ENCODE results near the gene MTM1.

MTM1 gene

GRCh38 chrX:150605603-150606002 is 37.2 kb downstream of the MTM1 start:
- DNase-seq = no peak

DNA sequence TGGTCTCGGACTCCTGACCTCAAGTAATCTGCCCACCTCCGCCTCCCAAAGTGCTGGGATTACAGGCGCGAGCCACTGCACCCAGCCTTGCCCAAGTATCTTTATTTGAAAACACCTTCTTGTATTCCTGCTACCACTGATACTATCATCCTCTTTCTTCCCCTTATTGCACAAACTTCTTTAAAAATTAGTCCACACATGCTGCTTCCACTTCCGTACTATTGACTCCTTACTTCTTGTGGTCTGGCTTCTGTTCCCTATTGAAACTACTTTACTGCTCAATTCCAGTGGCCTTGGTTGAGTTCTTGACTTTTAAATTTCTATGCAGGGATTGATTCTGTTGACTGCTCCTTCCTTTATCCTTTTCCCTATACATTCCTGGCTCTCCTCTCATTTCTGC is 38.8 kb downstream of the MTM1 start:
- DNase-seq = peak; percentile 39 to 67

- no peak for DNase-seq
Observed at GRCh38 chrX:150610043-150610442, 41.6 kb downstream of the MTM1 start.

- DNase-seq = no peak
Observed at GRCh38 chrX:150610446-150610845, 42.0 kb downstream of the MTM1 start.

DNA sequence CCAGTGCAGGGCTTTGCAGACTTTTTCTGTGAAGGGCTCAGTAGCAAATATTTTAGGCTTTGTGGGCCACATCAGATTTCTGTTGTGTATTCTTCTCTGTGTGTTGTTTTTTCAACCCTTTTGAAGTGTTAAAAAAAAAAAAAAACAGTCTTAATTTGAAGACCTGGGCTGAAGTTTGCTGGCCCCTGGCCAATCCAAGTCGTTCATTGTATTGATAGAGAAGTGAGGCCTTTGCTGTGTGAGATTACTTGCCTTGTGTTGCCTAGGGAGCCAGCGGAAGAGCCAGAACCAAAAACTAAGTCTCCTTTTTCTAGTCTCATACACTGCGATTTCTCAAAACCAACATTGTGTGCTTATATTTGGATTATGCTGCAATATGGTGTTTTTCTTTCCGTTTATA is 46.9 kb downstream of the MTM1 start:
- DNase-seq = no peak

GRCh38 chrX:150616179-150616862 is 47.9 kb downstream of the MTM1 start:
- no peak for DNase-seq

DNA sequence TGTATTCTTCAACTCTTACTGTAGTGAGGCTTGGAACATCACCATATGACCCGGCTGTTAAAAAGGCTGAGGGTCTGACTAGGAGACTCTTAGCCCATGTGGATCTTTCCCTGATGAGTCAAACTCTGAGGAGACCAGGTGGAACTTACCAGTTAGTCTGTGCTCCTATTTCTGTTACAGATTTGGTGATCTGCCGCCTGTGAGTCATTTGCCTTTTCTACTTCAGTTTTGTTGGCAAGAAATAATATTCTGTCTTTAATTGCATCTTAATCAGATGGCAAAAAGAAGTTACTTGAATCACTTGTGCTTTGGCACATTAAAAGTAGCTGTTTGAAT is 48.4 kb downstream of the MTM1 start:
- DNase-seq = no peak

GRCh38 chrX:150621652-150622051 is 53.2 kb downstream of the MTM1 start:
- DNase-seq = no peak

DNA sequence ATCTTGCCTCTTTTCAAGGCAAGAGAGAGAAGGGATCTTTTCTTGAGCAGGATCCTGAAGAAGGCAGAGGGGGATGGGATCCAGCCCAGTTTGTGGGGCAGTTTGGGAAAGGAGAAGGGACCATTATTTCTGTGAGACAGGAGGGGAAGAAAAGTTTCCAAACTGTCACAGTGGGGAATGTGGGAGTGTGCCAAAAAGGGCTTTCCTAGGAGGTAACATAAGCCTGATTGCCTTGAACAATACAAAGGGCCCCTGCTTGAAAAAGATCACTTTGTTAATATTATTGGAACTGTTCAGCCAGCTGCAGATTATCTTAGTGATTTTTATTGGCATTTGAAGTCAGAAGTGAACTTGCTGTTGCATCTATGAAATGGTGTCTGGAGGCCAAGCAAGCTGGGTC is 55.2 kb downstream of the MTM1 start:
- no peak for DNase-seq

DNA sequence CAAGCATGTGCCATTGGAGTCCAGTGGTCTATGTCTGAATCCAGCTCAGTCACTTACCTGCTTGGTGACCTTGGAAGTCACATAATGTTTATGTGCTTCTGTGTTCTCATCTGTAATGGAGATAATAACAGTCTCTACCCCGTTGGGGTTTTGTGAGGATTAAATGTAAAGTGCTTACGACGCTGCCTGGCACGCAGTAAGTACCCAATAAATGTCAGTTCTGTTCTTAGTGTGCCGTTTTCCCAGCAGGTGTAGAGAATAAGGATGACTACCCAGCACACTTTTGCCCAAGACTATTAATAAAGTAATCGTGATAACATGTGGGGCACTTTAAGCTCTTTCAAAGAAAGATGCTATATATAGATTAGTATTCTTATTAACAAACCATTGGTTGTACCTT is 56.7 kb downstream of the MTM1 start:
- DNase-seq = no peak

- no peak for DNase-seq
Observed at GRCh38 chrX:150625875-150626274, 57.5 kb downstream of the MTM1 start.

- DNase-seq = no peak
Observed at GRCh38 chrX:150627957-150628356, 59.5 kb downstream of the MTM1 start.

GRCh38 chrX:150635952-150636351 is 67.5 kb downstream of the MTM1 start:
- peak in 1 of 2 donors; percentile 2 for DNase-seq

DNA sequence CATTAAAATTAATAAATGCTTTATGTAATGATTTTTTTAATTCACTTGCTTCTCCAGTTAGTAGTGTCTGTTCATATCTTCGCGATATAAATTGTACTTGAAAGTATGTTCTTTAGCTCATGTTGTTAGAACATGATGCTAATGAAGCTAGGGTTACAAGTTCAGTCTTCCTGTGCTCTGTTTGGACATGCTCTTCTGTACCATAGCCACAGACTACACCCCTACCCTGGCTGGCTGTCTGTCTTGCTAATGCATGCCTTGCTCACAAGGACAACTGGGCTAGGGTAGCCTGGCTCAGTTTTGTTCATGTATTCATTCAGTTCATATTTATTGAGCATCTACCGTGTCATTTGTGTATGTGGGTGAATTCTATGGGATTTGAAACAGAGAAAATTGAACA is 74.0 kb downstream of the MTM1 start:
- DNase-seq = no peak

DNA sequence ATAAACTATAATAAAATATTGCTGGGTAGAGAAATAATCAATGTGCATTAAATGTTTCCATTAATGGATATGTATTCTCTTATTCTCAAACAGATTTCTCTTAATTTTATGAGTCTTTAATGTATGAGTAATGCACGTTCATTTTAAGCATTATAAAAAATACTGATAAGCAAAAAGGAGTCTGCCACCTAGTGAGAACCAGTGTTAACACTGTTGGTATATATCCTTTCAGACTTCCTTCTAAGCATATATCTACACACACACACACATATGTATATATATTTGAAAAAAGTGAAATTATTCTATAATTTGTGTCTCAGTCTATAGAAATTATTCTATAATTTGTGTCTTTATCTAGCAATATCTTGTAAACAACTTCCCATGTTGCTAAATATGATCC is 74.8 kb downstream of the MTM1 start:
- DNase-seq = no peak

- no peak for DNase-seq
Observed at GRCh38 chrX:150643958-150644357, 75.5 kb downstream of the MTM1 start.

- no peak for DNase-seq
Observed at GRCh38 chrX:150644422-150644821, 76.0 kb downstream of the MTM1 start.

- no peak for DNase-seq
Observed at GRCh38 chrX:150647331-150647730, 78.9 kb downstream of the MTM1 start.

DNA sequence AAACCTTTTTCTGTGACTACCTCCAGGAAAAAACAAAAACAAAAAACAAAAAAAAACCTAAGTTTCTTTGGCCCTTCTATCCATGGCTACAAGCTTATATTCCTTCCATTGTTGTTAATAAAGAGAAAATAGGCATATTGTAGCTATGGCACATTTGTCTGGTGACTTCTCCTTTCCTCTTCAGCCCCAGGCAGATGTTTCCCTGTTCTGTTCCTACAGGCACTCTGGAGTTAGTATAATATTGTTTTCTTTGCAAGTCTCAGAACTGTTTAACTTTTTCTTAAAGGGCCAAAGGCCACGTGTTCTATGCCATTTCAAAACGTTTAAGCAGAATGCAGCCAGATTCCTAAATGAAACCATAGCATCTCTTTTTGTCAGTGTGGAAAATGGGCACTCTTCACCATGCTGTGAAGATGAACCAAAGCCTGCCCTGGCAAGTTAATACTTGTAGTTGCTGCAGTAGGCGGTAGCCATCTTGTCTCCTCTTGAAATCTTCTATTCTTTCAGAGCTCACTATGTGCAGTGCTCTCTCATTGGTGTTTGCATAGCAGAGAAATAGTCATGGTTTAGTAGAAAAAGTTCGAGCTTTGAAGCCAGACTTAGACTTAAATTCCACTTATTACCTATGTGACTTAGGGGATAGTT is 80.0 kb downstream of the MTM1 start:
- no peak for DNase-seq

- DNase-seq = peak; percentile 23 to 76
Observed at GRCh38 chrX:150649096-150649870, 80.9 kb downstream of the MTM1 start.

GRCh38 chrX:150651906-150652305 is 83.5 kb downstream of the MTM1 start:
- DNase-seq = peak; percentile 27 to 31

DNA sequence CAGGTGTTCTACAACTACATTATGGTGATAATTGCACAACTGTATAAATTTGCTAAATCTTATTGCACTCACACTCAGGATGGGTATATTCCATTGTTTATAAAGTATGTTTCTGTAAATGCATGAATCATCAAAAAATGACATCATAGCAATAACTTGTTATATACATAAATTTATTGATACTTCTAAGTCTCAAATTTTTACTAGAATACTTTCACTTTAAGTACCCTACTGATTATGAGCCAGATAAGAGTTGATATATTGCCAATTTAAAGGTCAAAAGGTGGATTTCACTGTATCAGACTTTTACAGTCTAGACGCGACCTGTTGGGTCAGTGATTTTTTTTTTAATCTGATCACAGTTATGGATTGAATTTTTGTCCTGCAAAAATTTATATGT is 87.4 kb downstream of the MTM1 start:
- no peak for DNase-seq

GRCh38 chrX:150663073-150663472 is 94.7 kb downstream of the MTM1 start:
- no peak for DNase-seq

DNA sequence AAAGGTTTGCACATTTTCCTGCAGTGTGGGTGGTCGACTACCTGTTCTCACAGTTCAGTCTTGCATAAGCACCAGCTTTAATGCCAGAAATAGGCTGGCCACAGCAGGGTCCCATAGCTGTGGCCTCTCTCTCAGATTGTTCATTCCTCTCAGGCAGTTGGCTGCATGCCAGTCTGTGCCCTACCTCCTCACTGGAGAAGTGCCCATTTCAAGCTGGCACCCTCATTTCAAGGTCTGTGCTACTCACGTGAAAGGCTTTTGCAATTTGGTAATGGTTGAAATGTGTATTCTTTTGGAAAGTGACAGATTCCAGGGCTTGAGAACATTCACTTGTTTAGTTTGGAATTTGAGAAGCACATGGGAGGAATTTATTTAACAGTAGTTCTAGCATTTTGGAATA is 95.9 kb downstream of the MTM1 start:
- no peak for DNase-seq

All from inflammatory macrophage (primary cell).